DND-41 (cell line): ENCODE results near the gene NDUFA8.

Source experiments
- ATAC-seq: fragments of 200-7000 bp; cut with Tn5 transposase; 3 replicates; pipeline ENCODE4 v1.9.1; 2021; ENCODE audit warnings: low read depth; ENCODE audit not compliant: insufficient read depth
- DNase-seq: peaks from one replicate; pipeline ENCODE4 v3.0.0-alpha.2; 2020
- H2AFZ ChIP-seq: 2 replicates; pipeline ENCODE4 v1.6.0; 2012; ENCODE audit warnings: low read depth, low read length
- H3K27ac ChIP-seq: 2 replicates; pipeline ENCODE4 v1.5.1; 2012; ENCODE audit warnings: low read length, inconsistent platforms
- H3K27me3 ChIP-seq: fragments of 200-600 bp; sonication (generic); 2 replicates; pipeline ENCODE4 v1.6.0; 2012; ENCODE audit warnings: low read length, mild to moderate bottlenecking, inconsistent platforms; ENCODE audit not compliant: insufficient read depth, poor library complexity
- H3K36me3 ChIP-seq: 2 replicates; pipeline ENCODE4 v1.5.1; 2012; ENCODE audit warnings: low read length, inconsistent platforms; ENCODE audit not compliant: insufficient read depth
- H3K4me1 ChIP-seq: 2 replicates; pipeline ENCODE4 v1.5.1; 2012; ENCODE audit warnings: mild to moderate bottlenecking, low read length; ENCODE audit not compliant: insufficient read depth
- H3K4me2 ChIP-seq: 2 replicates; pipeline ENCODE4 v1.6.0; 2012; ENCODE audit warnings: mild to moderate bottlenecking, moderate library complexity, low read length, inconsistent platforms; ENCODE audit not compliant: insufficient read depth
- H3K4me3 ChIP-seq, 2 experiments: fragments of 200-600 bp in 1 of 2; shearing (Covaris generic) in 1 of 2; 2 replicates each; pipeline ENCODE4 v1.5.1; 2012 to 2016; ENCODE audit warnings: inconsistent platforms in 2 of 2, low read length in 2 of 2, mild to moderate bottlenecking in 2 of 2, low read depth in 1 of 2, moderate library complexity in 1 of 2
- H3K79me2 ChIP-seq: 2 replicates; pipeline ENCODE4 v1.6.0; 2012; ENCODE audit warnings: low read length, inconsistent platforms; ENCODE audit not compliant: insufficient read depth
- H3K9ac ChIP-seq: 2 replicates; pipeline ENCODE4 v1.6.0; 2012; ENCODE audit warnings: low read depth, mild to moderate bottlenecking, inconsistent platforms, low read length, moderate library complexity
- H3K9me3 ChIP-seq: 2 replicates; pipeline ENCODE4 v1.5.1; 2012; ENCODE audit warnings: low read length, moderate library complexity, mild to moderate bottlenecking, inconsistent platforms; ENCODE audit not compliant: insufficient read depth, severe bottlenecking
- H4K20me1 ChIP-seq: 2 replicates; pipeline ENCODE4 v1.6.0; 2012; ENCODE audit warnings: low read length; ENCODE audit not compliant: insufficient read depth
- EZH2 ChIP-seq: IDR thresholded peaks from 3 replicates; pipeline ENCODE4 v1.6.1; 2012; ENCODE audit warnings: borderline replicate concordance, low read depth, mild to moderate bottlenecking, moderate library complexity, low read length, inconsistent platforms; ENCODE audit not compliant: severe bottlenecking
- TF ChIP-seq, protein P1 (sequence below): IDR thresholded peaks from 2 replicates; pipeline ENCODE4 v1.5.1; 2012; ENCODE audit warnings: borderline replicate concordance, low read length, moderate library complexity, mild to moderate bottlenecking; ENCODE audit not compliant: poor library complexity, severe bottlenecking; ENCODE audit errors: extremely low read depth

NDUFA8 gene

DNA sequence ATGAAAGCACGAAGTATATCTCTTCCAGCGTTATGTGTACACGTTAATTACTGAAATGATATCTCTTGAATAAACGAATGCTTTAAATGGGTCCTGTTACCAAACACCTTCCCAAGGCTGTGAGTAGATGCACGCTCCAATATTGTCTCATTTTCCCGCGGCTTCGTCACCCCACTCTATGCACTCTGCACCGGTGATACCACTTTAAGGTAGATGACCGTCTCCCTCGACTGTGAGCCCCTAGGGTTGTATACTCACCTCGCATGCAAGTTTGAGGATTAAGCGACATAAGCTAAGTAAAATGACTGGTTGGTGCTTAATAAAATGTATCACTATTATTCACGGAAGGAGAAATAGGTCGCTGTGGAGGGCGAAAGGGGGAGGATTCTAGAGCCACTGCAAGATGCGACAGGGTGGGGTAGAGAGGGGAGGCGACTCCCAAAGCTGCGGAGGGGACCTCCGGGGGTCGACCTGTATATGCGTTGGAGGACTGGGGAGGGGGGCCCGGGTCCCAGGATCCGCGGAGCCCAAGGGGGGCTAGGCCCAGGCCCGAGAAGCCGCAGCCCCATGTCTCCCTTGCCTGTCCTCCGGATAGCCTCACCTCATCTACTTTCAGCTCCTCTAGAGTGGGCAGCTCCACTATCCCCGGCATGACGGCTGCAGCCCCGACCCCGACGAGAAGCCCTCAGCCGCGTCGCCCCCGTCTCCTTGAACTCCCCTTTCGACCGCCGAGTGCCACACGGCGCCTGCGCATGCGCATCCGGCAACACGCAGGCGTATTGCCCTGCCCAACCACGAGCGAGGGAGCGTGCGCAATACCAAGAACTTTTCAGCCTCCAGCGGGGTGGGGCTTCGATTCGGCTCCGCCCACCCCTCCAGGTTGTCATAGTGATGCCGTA lies at the start of gene NDUFA8, which contains the start of gene MORN5:
Gene NDUFA8 (minus strand): TSS at position 754 of the 899 bp plus-strand sequence. CDS start 102 bp downstream, at position 652.
Gene MORN5 (plus strand): TSS at position 883 of the 899 bp plus-strand sequence. CDS start 65 bp downstream, outside the sequence.
- H3K27me3 ChIP-seq, result no peaks in the 10 kb centered on the region
- no peaks in the 10 kb centered on the region; the same call in 1 of the 2 replicates for H4K20me1 ChIP-seq
- H2AFZ ChIP-seq, result peak within 1 kb of the TSS; percentile 88
- DNase-seq, result peak; percentile 93
- peaks cover 36% of the 10 kb centered on the region for H3K79me2 ChIP-seq
- peaks cover 5% of the 10 kb centered on the region for H3K9me3 ChIP-seq
- H3K4me2 ChIP-seq, result peak within 1 kb of the TSS; percentile 83
- H3K27ac ChIP-seq, result peak within 1 kb of the TSS; percentile 76
- H3K4me3 ChIP-seq, result peak within 1 kb of the TSS; percentile 51 to 79
- ATAC-seq, result peak; percentile 93
- peaks cover 26% of the 10 kb centered on the region for H3K4me1 ChIP-seq
- no peaks in the 10 kb centered on the region for H3K36me3 ChIP-seq
- peak within 1 kb of the TSS; percentile 83 for H3K9ac ChIP-seq
- no peak for TF ChIP-seq EZH2
- TF ChIP-seq, protein P1, sequence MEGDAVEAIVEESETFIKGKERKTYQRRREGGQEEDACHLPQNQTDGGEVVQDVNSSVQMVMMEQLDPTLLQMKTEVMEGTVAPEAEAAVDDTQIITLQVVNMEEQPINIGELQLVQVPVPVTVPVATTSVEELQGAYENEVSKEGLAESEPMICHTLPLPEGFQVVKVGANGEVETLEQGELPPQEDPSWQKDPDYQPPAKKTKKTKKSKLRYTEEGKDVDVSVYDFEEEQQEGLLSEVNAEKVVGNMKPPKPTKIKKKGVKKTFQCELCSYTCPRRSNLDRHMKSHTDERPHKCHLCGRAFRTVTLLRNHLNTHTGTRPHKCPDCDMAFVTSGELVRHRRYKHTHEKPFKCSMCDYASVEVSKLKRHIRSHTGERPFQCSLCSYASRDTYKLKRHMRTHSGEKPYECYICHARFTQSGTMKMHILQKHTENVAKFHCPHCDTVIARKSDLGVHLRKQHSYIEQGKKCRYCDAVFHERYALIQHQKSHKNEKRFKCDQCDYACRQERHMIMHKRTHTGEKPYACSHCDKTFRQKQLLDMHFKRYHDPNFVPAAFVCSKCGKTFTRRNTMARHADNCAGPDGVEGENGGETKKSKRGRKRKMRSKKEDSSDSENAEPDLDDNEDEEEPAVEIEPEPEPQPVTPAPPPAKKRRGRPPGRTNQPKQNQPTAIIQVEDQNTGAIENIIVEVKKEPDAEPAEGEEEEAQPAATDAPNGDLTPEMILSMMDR, result no peak

DNA sequence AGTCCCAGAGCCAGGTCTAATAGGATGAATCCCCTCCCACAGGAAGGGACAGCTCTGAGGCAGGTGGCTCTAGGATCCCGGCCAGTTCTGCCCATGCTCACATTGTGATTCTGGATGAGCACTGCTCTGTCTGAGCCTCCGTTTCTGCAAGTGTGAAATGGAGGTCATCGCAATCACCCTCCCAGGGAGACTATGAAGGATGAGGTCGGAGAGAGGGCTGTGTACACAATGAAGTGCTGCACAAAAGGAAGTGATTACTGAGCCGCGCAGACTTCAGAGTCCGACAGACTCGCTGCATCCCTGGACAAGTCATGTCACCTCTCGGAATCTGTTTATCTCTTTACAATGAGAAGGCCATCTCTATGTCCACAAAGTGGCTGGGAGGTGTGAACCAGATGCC lies 47.5 kb upstream of the NDUFA8 start:
- Histone ChIP-seq H2AFZ (no peak overlapping the region), H3K4me2 (no peak overlapping the region), H3K9ac (no peak overlapping the region), H3K4me1 (no peaks in the 10 kb centered on the region), H3K27ac (no peak overlapping the region), H3K27me3 (peaks cover 2% of the 10 kb centered on the region), H3K9me3 (no peaks in the 10 kb centered on the region), H3K4me3 (no peak overlapping the region), H4K20me1 (0 out of 2 replicates have a peak, but pooled peaks cover 3% of the 10 kb centered on the region), H3K36me3 (no peaks in the 10 kb centered on the region), H3K79me2 (no peaks in the 10 kb centered on the region)
- TF ChIP-seq, protein P1, result no peak
- TF ChIP-seq EZH2, result no peak
- DNase-seq (no peak), ATAC-seq (no peak)

DNA sequence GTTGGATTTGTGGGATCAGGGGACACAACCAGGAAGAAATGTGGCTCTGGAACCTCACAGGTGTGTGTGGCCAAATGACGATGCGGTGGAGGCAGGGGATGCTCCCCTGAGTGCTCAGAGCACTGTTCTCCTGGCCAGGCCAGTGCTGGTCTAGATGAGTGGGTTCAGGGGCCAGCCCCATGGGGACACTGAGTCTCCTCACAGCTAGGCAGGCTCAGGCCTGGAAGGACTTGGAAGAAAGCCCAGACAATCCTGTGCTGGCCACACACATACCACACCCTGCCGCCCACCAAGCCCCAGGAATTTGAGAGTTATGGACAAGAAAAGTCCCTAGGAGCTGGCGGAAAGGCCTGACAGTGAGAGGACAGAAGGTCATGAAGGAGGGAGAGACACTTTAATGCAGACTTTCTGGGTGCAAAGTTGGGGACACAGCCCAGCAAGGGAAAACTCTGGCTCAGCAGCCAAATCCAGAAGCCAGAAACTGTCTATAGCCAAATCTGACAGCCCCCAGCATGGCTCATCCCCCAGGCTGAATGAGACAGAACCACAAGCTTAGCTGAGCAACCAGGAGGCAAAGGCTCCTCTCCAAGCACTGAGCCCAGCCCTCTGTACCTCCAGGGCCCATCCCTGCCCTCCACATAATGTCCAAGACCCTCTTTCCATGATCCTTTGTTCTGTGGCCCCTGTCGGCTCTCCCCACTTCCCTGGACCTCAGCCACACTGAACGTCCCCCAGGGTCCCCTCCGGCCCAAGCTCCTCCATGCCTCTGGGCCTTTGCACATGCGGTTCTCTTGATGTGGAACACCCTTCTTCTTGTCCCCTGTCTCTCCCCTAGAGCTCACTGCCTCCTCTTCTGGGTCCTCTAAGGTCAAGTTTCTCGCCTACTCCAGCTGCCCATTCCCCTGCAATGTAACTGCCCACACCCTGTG lies 46.8 kb upstream of the NDUFA8 start:
- Histone ChIP-seq H3K4me2 (no peak overlapping the region), H3K36me3 (no peaks in the 10 kb centered on the region), H4K20me1 (0 out of 2 replicates have a peak, but pooled peaks cover 3% of the 10 kb centered on the region), H2AFZ (no peak overlapping the region), H3K4me1 (no peaks in the 10 kb centered on the region), H3K4me3 (no peak overlapping the region), H3K27me3 (peaks cover 2% of the 10 kb centered on the region), H3K9me3 (no peaks in the 10 kb centered on the region), H3K9ac (no peak overlapping the region), H3K27ac (no peak overlapping the region), H3K79me2 (no peaks in the 10 kb centered on the region)
- ATAC-seq, result no peak
- no peak for DNase-seq
- TF ChIP-seq EZH2, result no peak
- TF ChIP-seq, protein P1, result no peak
